Osteoblast (primary cell): Measurements from ENCODE around the gene NOL4L. TPM values are rescaled to one million over a fixed set of nuclear protein-coding genes. Genes with fewer than 3 reads are reported as not detected.

ENCODE experiments used
- DNase-seq: peaks from one replicate; pipeline ENCODE4 v3.0.0; 2011; ENCODE audit warnings: low spot score, mixed read lengths; ENCODE audit not compliant: insufficient read length; ENCODE audit errors: missing footprints
- H2AFZ ChIP-seq: 2 replicates; pipeline ENCODE4 v1.6.0; 2011; ENCODE audit warnings: mild to moderate bottlenecking, low read length
- H3K27ac ChIP-seq: 2 replicates; pipeline ENCODE4 v1.5.1; 2011; ENCODE audit warnings: mild to moderate bottlenecking, low read depth, low read length, moderate library complexity
- H3K27me3 ChIP-seq: 2 replicates; pipeline ENCODE4 v1.6.0; 2012; ENCODE audit warnings: mild to moderate bottlenecking, control low read depth, inconsistent platforms, low read length, moderate library complexity; ENCODE audit not compliant: insufficient read depth
- H3K36me3 ChIP-seq: 2 replicates; pipeline ENCODE4 v1.5.1; 2011; ENCODE audit warnings: mild to moderate bottlenecking, low read length, control low read depth, moderate library complexity; ENCODE audit not compliant: insufficient read depth
- H3K4me1 ChIP-seq: 2 replicates; pipeline ENCODE4 v1.5.1; 2011; ENCODE audit warnings: mild to moderate bottlenecking, low read length, control low read depth, moderate library complexity; ENCODE audit not compliant: insufficient read depth
- H3K4me2 ChIP-seq: 2 replicates; pipeline ENCODE4 v1.6.0; 2011; ENCODE audit warnings: mild to moderate bottlenecking, low read length; ENCODE audit not compliant: insufficient read depth
- H3K4me3 ChIP-seq: fragments of 200-600 bp; sonication (generic); 3 replicates; pipeline ENCODE4 v1.5.1; 2012; ENCODE audit warnings: mild to moderate bottlenecking, low read length, inconsistent platforms; ENCODE audit not compliant: insufficient read depth
- H3K79me2 ChIP-seq: 2 replicates; pipeline ENCODE4 v1.6.0; 2012; ENCODE audit warnings: mild to moderate bottlenecking, low read length, control low read depth, inconsistent platforms; ENCODE audit not compliant: insufficient read depth
- H3K9me3 ChIP-seq: 2 replicates; pipeline ENCODE4 v1.5.1; 2011; ENCODE audit warnings: low read depth, low read length, control low read depth
- H4K20me1 ChIP-seq: 2 replicates; pipeline ENCODE4 v1.6.0; 2012; ENCODE audit warnings: mild to moderate bottlenecking, low read length, control low read depth; ENCODE audit not compliant: insufficient read depth
- total RNA-seq: library from RNA; depleted of rRNA; stranded (reverse); fragments of >200 nt; gene quantifications from 2 replicates; pipeline ENCODE4 v1.2.3, GENCODE V29; 2012
- TF ChIP-seq, protein P1 (sequence below): IDR thresholded peaks from 2 replicates; pipeline ENCODE4 v1.5.1; 2011; ENCODE audit warnings: mild to moderate bottlenecking, low read depth, low read length, moderate library complexity; ENCODE audit errors: extremely low read depth

NOL4L gene
- total RNA-seq, 1 donor = 6.2 TPM

- no peak overlapping the region for H3K4me2 ChIP-seq
These were observed 61.4 kb downstream of the NOL4L start for GRCh38 chr20:32523613-32524213.

GRCh38 chr20:32522776-32523612 lies 62.1 kb downstream of the NOL4L start:
- H3K9me3 ChIP-seq = no peaks in the 10 kb centered on the region
- H3K4me2 ChIP-seq = no peak overlapping the region
- no peak overlapping the region for H3K4me3 ChIP-seq
- no peak overlapping the region for H2AFZ ChIP-seq
- no peaks in the 10 kb centered on the region for H3K79me2 ChIP-seq
- no peaks in the 10 kb centered on the region for H4K20me1 ChIP-seq
- H3K27ac ChIP-seq = no peak overlapping the region
- TF ChIP-seq, protein P1, sequence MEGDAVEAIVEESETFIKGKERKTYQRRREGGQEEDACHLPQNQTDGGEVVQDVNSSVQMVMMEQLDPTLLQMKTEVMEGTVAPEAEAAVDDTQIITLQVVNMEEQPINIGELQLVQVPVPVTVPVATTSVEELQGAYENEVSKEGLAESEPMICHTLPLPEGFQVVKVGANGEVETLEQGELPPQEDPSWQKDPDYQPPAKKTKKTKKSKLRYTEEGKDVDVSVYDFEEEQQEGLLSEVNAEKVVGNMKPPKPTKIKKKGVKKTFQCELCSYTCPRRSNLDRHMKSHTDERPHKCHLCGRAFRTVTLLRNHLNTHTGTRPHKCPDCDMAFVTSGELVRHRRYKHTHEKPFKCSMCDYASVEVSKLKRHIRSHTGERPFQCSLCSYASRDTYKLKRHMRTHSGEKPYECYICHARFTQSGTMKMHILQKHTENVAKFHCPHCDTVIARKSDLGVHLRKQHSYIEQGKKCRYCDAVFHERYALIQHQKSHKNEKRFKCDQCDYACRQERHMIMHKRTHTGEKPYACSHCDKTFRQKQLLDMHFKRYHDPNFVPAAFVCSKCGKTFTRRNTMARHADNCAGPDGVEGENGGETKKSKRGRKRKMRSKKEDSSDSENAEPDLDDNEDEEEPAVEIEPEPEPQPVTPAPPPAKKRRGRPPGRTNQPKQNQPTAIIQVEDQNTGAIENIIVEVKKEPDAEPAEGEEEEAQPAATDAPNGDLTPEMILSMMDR = no peak
- peak; percentile 73 for DNase-seq
- H3K36me3 ChIP-seq = no peaks in the 10 kb centered on the region
- H3K4me1 ChIP-seq = no peaks in the 10 kb centered on the region
- peaks cover 11% of the 10 kb centered on the region for H3K27me3 ChIP-seq

More at GRCh38 chr20:32523613-32524213, 61.4 kb downstream of the NOL4L start:
- DNase-seq = peak; percentile 78
- Histone ChIP-seq H3K4me3 (no peak overlapping the region), H3K27ac (no peak overlapping the region), H2AFZ (no peak overlapping the region), H3K27me3 (peaks cover 9% of the 10 kb centered on the region), H4K20me1 (no peaks in the 10 kb centered on the region), H3K4me1 (no peaks in the 10 kb centered on the region), H3K79me2 (no peaks in the 10 kb centered on the region), H3K36me3 (no peaks in the 10 kb centered on the region), H3K9me3 (no peaks in the 10 kb centered on the region)
- TF ChIP-seq, protein P1 = no peak

- H3K27ac ChIP-seq = no peak overlapping the region
- H3K4me2 ChIP-seq = no peak overlapping the region
- H2AFZ ChIP-seq = no peak overlapping the region
- no peaks in the 10 kb centered on the region for H3K9me3 ChIP-seq
- no peak overlapping the region for H3K4me3 ChIP-seq
- no peaks in the 10 kb centered on the region for H3K36me3 ChIP-seq
- H3K27me3 ChIP-seq = peaks cover 11% of the 10 kb centered on the region
- DNase-seq = peak; percentile 54
- H3K79me2 ChIP-seq = no peaks in the 10 kb centered on the region
- TF ChIP-seq, protein P1 = no peak
- H4K20me1 ChIP-seq = no peaks in the 10 kb centered on the region
- no peaks in the 10 kb centered on the region for H3K4me1 ChIP-seq
These were observed 62.7 kb downstream of the NOL4L start for GRCh38 chr20:32522526-32522775.

- no peaks in the 10 kb centered on the region for H3K4me1 ChIP-seq
- H2AFZ ChIP-seq = no peak overlapping the region
- H3K4me2 ChIP-seq = no peak overlapping the region
- H4K20me1 ChIP-seq = no peaks in the 10 kb centered on the region
- H3K27ac ChIP-seq = no peak overlapping the region
- H3K79me2 ChIP-seq = no peaks in the 10 kb centered on the region
- no peaks in the 10 kb centered on the region for H3K36me3 ChIP-seq
- TF ChIP-seq, protein P1 = peak; percentile 72
- H3K9me3 ChIP-seq = no peaks in the 10 kb centered on the region
- H3K4me3 ChIP-seq = no peak overlapping the region
- H3K27me3 ChIP-seq = peaks cover 11% of the 10 kb centered on the region
- DNase-seq = peak; percentile 97
These were observed 63.2 kb downstream of the NOL4L start for GRCh38 chr20:32521780-32522525.
